Calu3 (cell line): ENCODE data around the gene ODAD4. TPM values are rescaled to one million over a fixed set of nuclear protein-coding genes. Genes with fewer than 3 reads are reported as not detected.

Experiments
- BruUV-seq: library from RNA; stranded (reverse); fragments of 400-500 nt; replicated peaks from 2 replicates; lab custom pipeline; 2021; lab: Mats Ljungman, UMichigan
- CTCF ChIA-PET: fragments of 300-600 bp; sonication (Branson Sonifier 250); formaldehyde crosslinking; loops from one replicate; lab custom pipeline; 2022; ENCODE audit warnings: antibody characterized with exemption; lab: Charles Lee
- DNase-seq: peaks from one replicate; pipeline ENCODE4 v3.0.0; 2022
- H3K27ac Mint-ChIP-seq: one replicate; pipeline ENCODE4 v1.8.0; 2022; ENCODE audit warnings: mixed read lengths; ENCODE audit not compliant: unreplicated experiment
- H3K27me3 Mint-ChIP-seq: one replicate; pipeline ENCODE4 v1.8.0; 2022; ENCODE audit warnings: mixed read lengths; ENCODE audit not compliant: unreplicated experiment
- H3K36me3 Mint-ChIP-seq: one replicate; pipeline ENCODE4 v1.8.0; 2022; ENCODE audit warnings: mild to moderate bottlenecking, moderate library complexity, mixed read lengths; ENCODE audit not compliant: insufficient read depth, unreplicated experiment
- H3K4me1 Mint-ChIP-seq: one replicate; pipeline ENCODE4 v1.8.0; 2022; ENCODE audit warnings: mild to moderate bottlenecking, low read depth, mixed read lengths; ENCODE audit not compliant: unreplicated experiment
- H3K4me3 Mint-ChIP-seq: one replicate; pipeline ENCODE4 v1.8.0; 2022; ENCODE audit warnings: mild to moderate bottlenecking, low read depth, moderate library complexity, mixed read lengths; ENCODE audit not compliant: unreplicated experiment
- H3K9me3 Mint-ChIP-seq: one replicate; pipeline ENCODE4 v1.8.0; 2022; ENCODE audit warnings: low read depth, mixed read lengths; ENCODE audit not compliant: unreplicated experiment
- CTCF ChIP-seq: fragments of 200-600 bp; IDR thresholded peaks from one replicate; pipeline ENCODE4 v1.8.0; 2022; ENCODE audit warnings: antibody characterized with exemption; ENCODE audit not compliant: unreplicated experiment
- intact Hi-C: fragments of 100-400 bp; cut with micrococcal nuclease; formaldehyde crosslinking; loops from one replicate; pipeline ENCODE4 v1.10.0; 2022; ENCODE audit not compliant: unreplicated experiment
- total RNA-seq: library from RNA; stranded (reverse); gene quantifications from 2 replicates; pipeline ENCODE4 v1.2.3, GENCODE V29; 2022

The ODAD4 gene
- total RNA-seq, 1 experiment from 2014 or later = 2.7 TPM

- Mint-ChIP-seq H3K9me3 (no peaks in the 10 kb centered on the region), H3K27me3 (peaks cover 23% of the 10 kb centered on the region), H3K36me3 (peaks cover 5% of the 10 kb centered on the region), H3K4me3 (peak overlapping the region; percentile 15), H3K27ac (peak overlapping the region; percentile 69), H3K4me1 (peaks cover 24% of the 10 kb centered on the region)
- BruUV-seq = no TSS peak
- intact Hi-C loops = loop anchor here (5.0 kb wide), 1 partner anchor 221 kb away; no protein-coding TSS in a partner anchor
- no peak for TF ChIP-seq CTCF
- CTCF ChIA-PET = interaction anchor here (0.6 to 2.1 kb wide), 6 partner anchors 28 to 157 kb away, joined by 3 to 7 read pairs (median 4); partner anchors contain the start of gene ODAD4
- DNase-seq = no peak
Measured at GRCh38 chr17:41957869-41958439, 27.5 kb downstream of the ODAD4 start.

- DNase-seq = no peak
- Mint-ChIP-seq H3K27me3 (peaks cover 23% of the 10 kb centered on the region), H3K4me1 (peaks cover 24% of the 10 kb centered on the region), H3K27ac (no peak overlapping the region), H3K4me3 (no peak overlapping the region), H3K36me3 (peaks cover 5% of the 10 kb centered on the region), H3K9me3 (no peaks in the 10 kb centered on the region)
- CTCF ChIA-PET = interaction anchor here (0.6 to 1.8 kb wide), 15 partner anchors 10 to 222 kb away, joined by 3 to 9 read pairs (median 3); partner anchors contain the start of genes FKBP10, JUP, NKIRAS2 and ODAD4
- no peak for TF ChIP-seq CTCF
- no TSS peak for BruUV-seq
- intact Hi-C loops = loop anchor here (5.0 kb wide), 1 partner anchor 222 kb away; no protein-coding TSS in a partner anchor
Measured at GRCh38 chr17:41959030-41959335, 28.6 kb downstream of the ODAD4 start.

- BruUV-seq = no TSS peak
- CTCF ChIA-PET = interaction anchor here (0.6 to 1.8 kb wide), 13 partner anchors 10 to 223 kb away, joined by 3 to 9 read pairs (median 3); partner anchors contain the start of genes FKBP10, JUP, NKIRAS2 and ODAD4
- Mint-ChIP-seq H3K36me3 (peaks cover 5% of the 10 kb centered on the region), H3K27me3 (peaks cover 23% of the 10 kb centered on the region), H3K9me3 (no peaks in the 10 kb centered on the region), H3K4me3 (no peak overlapping the region), H3K4me1 (peaks cover 25% of the 10 kb centered on the region), H3K27ac (no peak overlapping the region)
- peak; percentile 9 for TF ChIP-seq CTCF
- intact Hi-C loops = loop anchor here (5.0 kb wide), 3 partner anchors 143 to 448 kb away; no protein-coding TSS in a partner anchor
- peak; percentile 51 for DNase-seq
Measured at GRCh38 chr17:41959336-41960095, 29.1 kb downstream of the ODAD4 start.

- H3K4me3 Mint-ChIP-seq = no peak overlapping the region
- CTCF ChIA-PET = interaction anchor here (0.8 to 2.2 kb wide), 2 partner anchors 67 to 154 kb away, joined by 3 to 8 read pairs; no protein-coding TSS in a partner anchor
- H3K27me3 Mint-ChIP-seq = peaks cover 23% of the 10 kb centered on the region
- H3K36me3 Mint-ChIP-seq = peaks cover 28% of the 10 kb centered on the region
- H3K4me1 Mint-ChIP-seq = peaks cover 35% of the 10 kb centered on the region
- no peak for DNase-seq
- BruUV-seq = no TSS peak
- no peak for TF ChIP-seq CTCF
- intact Hi-C loops = loop anchor here (5.0 kb wide), 2 partner anchors 140 to 445 kb away; no protein-coding TSS in a partner anchor
- peak overlapping the region; percentile 24 for H3K27ac Mint-ChIP-seq
- H3K9me3 Mint-ChIP-seq = no peaks in the 10 kb centered on the region
Measured at GRCh38 chr17:41962111-41962510, 31.7 kb downstream of the ODAD4 start.
